Measurements from ENCODE around the gene UNC5A.

DNA sequence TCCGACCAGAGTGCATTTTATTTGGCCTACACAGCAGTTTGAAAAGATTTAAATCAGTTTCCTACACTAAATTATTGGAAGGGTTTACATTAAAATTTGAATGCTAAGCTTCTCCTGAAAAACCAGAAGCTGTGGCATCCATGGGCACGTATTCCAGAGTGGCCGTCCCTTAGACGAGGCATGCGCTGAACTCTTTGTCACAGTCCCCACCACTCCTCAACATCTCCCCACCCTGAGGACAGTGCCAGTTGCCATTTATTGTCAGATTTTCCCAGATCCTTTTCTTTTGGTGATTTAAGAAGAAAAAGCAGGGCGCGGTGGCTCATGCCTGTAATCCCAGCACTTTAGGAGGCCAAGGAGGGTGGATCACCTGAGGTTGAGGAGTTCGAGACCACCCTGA lies 39.9 kb upstream of the UNC5A start:
- TF ChIP-seq, protein P1, sequence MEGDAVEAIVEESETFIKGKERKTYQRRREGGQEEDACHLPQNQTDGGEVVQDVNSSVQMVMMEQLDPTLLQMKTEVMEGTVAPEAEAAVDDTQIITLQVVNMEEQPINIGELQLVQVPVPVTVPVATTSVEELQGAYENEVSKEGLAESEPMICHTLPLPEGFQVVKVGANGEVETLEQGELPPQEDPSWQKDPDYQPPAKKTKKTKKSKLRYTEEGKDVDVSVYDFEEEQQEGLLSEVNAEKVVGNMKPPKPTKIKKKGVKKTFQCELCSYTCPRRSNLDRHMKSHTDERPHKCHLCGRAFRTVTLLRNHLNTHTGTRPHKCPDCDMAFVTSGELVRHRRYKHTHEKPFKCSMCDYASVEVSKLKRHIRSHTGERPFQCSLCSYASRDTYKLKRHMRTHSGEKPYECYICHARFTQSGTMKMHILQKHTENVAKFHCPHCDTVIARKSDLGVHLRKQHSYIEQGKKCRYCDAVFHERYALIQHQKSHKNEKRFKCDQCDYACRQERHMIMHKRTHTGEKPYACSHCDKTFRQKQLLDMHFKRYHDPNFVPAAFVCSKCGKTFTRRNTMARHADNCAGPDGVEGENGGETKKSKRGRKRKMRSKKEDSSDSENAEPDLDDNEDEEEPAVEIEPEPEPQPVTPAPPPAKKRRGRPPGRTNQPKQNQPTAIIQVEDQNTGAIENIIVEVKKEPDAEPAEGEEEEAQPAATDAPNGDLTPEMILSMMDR (IDR thresholded peaks at IDR 0.05; ENCODE audit: insufficient read depth, low read length), result no peak
- TF ChIP-seq, protein P2, sequence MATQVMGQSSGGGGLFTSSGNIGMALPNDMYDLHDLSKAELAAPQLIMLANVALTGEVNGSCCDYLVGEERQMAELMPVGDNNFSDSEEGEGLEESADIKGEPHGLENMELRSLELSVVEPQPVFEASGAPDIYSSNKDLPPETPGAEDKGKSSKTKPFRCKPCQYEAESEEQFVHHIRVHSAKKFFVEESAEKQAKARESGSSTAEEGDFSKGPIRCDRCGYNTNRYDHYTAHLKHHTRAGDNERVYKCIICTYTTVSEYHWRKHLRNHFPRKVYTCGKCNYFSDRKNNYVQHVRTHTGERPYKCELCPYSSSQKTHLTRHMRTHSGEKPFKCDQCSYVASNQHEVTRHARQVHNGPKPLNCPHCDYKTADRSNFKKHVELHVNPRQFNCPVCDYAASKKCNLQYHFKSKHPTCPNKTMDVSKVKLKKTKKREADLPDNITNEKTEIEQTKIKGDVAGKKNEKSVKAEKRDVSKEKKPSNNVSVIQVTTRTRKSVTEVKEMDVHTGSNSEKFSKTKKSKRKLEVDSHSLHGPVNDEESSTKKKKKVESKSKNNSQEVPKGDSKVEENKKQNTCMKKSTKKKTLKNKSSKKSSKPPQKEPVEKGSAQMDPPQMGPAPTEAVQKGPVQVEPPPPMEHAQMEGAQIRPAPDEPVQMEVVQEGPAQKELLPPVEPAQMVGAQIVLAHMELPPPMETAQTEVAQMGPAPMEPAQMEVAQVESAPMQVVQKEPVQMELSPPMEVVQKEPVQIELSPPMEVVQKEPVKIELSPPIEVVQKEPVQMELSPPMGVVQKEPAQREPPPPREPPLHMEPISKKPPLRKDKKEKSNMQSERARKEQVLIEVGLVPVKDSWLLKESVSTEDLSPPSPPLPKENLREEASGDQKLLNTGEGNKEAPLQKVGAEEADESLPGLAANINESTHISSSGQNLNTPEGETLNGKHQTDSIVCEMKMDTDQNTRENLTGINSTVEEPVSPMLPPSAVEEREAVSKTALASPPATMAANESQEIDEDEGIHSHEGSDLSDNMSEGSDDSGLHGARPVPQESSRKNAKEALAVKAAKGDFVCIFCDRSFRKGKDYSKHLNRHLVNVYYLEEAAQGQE (IDR thresholded peaks at IDR 0.05; ENCODE audit: insufficient replicate concordance, low read depth), result no peak
- no peak for TF ChIP-seq POLR2AphosphoS5 (IDR thresholded peaks at IDR 0.05; ENCODE audit: low read depth)
